HG03520 (cell line): ENCODE measurements around the gene MOV10.

Source experiments
- ATAC-seq: cut with Tn5 transposase; IDR thresholded peaks from one replicate; pipeline ENCODE4 v1.9.1; 2021; ENCODE audit warnings: mild to moderate bottlenecking, moderate library complexity; ENCODE audit not compliant: unreplicated experiment

The MOV10 gene

GRCh38 chr1:112729909-112730308 is 55.5 kb downstream of the MOV10 start:
- no peak for ATAC-seq

- no peak for ATAC-seq
Measured at GRCh38 chr1:112731451-112731850, 57.0 kb downstream of the MOV10 start.

- no peak for ATAC-seq
Measured at GRCh38 chr1:112735752-112736151, 61.3 kb downstream of the MOV10 start.

- ATAC-seq = no peak
Measured at GRCh38 chr1:112737573-112737972, 63.1 kb downstream of the MOV10 start.

GRCh38 chr1:112743174-112744008 is 68.9 kb downstream of the MOV10 start:
- no peak for ATAC-seq

GRCh38 chr1:112744009-112744578 is 69.6 kb downstream of the MOV10 start:
- no peak for ATAC-seq

- ATAC-seq = no peak
Measured at GRCh38 chr1:112748396-112748795, 73.9 kb downstream of the MOV10 start.
